WTC11 (cell line): ENCODE measurements around the gene IQCE.

Experiments used
- CTCF ChIP-seq: fragments of 200-600 bp; IDR thresholded peaks from 2 replicates; pipeline ENCODE4 v1.8.0; 2022; ENCODE audit warnings: antibody characterized with exemption
- E2F1 ChIP-seq: sonication (generic); formaldehyde crosslinking; IDR thresholded peaks from 2 replicates; pipeline ENCODE4 v1.8.0; 2022; ENCODE audit warnings: mild to moderate bottlenecking, missing genetic modification reagents
- ELF4 ChIP-seq: sonication (generic); formaldehyde crosslinking; IDR thresholded peaks from 2 replicates; pipeline ENCODE4 v1.8.1; 2022; ENCODE audit warnings: low read depth, mild to moderate bottlenecking, moderate library complexity, missing genetic modification reagents
- FOXJ3 ChIP-seq: sonication (generic); formaldehyde crosslinking; IDR thresholded peaks from 2 replicates; pipeline ENCODE4 v1.9.0; 2021; ENCODE audit warnings: missing genetic modification reagents, mild to moderate bottlenecking, borderline replicate concordance
- GABPB1 ChIP-seq: sonication (generic); formaldehyde crosslinking; IDR thresholded peaks from 2 replicates; pipeline ENCODE4 v1.8.1; 2023; ENCODE audit warnings: mild to moderate bottlenecking, missing genetic modification reagents
- HMGXB4 ChIP-seq: sonication (generic); formaldehyde crosslinking; IDR thresholded peaks from 2 replicates; pipeline ENCODE4 v1.8.1; 2023; ENCODE audit warnings: mild to moderate bottlenecking, moderate library complexity, missing genetic modification reagents
- MAX ChIP-seq: sonication (generic); formaldehyde crosslinking; IDR thresholded peaks from 2 replicates; pipeline ENCODE4 v1.8.0; 2022; ENCODE audit warnings: mild to moderate bottlenecking, missing genetic modification reagents
- MYBL2 ChIP-seq: sonication (generic); formaldehyde crosslinking; IDR thresholded peaks from 2 replicates; pipeline ENCODE4 v1.8.1; 2023; ENCODE audit warnings: mild to moderate bottlenecking, moderate library complexity, missing genetic modification reagents
- SP1 ChIP-seq: sonication (generic); formaldehyde crosslinking; conservative IDR thresholded peaks from 2 replicates; pipeline ENCODE4 v1.8.1; 2022; ENCODE audit warnings: missing genetic modification reagents
- STAT6 ChIP-seq: sonication (generic); formaldehyde crosslinking; conservative IDR thresholded peaks from 2 replicates; pipeline ENCODE4 v1.8.1; 2023; ENCODE audit warnings: mild to moderate bottlenecking, low read depth, missing genetic modification reagents, moderate library complexity
- ZNF396 ChIP-seq: fragments of 250-450 bp; sonication (Bioruptor Pico); IDR thresholded peaks from 2 replicates; pipeline ENCODE4 v1.8.0; 2021; ENCODE audit warnings: mild to moderate bottlenecking, moderate library complexity, borderline replicate concordance

GRCh38 chr7:2610466-2610865 lies 51.7 kb downstream of the IQCE start:
- TF ChIP-seq MYBL2, result no peak
- TF ChIP-seq CTCF, result no peak
- TF ChIP-seq SP1 (CRISPR knock-in tag), result no peak
- no peak for TF ChIP-seq ZNF396 (CRISPR knock-in tag)
- TF ChIP-seq STAT6 (CRISPR knock-in tag), result no peak
- TF ChIP-seq E2F1 (CRISPR knock-in tag), result no peak
- TF ChIP-seq GABPB1 (CRISPR knock-in tag), result no peak
- TF ChIP-seq ELF4 (CRISPR knock-in tag), result no peak
- no peak for TF ChIP-seq MAX (CRISPR knock-in tag)
- TF ChIP-seq HMGXB4, result no peak
- no peak for TF ChIP-seq FOXJ3 (CRISPR knock-in tag)
